CD8-positive, alpha-beta memory T cell (primary cell): Measurements from ENCODE around the gene NSG1. TPM values are rescaled to one million over a fixed set of nuclear protein-coding genes. Genes with fewer than 3 reads are reported as not detected.

Experiments
- CTCF ChIA-PET: fragments of 350-600 bp; sonication (Branson Sonifier 250); formaldehyde crosslinking; loops from one replicate; lab custom pipeline; 2021; ENCODE audit warnings: antibody characterized with exemption; lab: Charles Lee
- POLR2A ChIA-PET: fragments of 350-600 bp; sonication (Branson Sonifier 250); formaldehyde crosslinking; loops from one replicate; lab custom pipeline; 2021; ENCODE audit warnings: antibody characterized with exemption; lab: Charles Lee
- DNase-seq, 5 donors: peaks; one replicate each; pipeline versions ENCODE4 v3.0.0 to v3.0.0-alpha.2; 2020 to 2022; ENCODE audit warnings: mixed read lengths in 1 of 5
- H3K27ac ChIP-seq: one replicate; pipeline ENCODE4 v1.7.0; 2013; ENCODE audit warnings: low read depth, mild to moderate bottlenecking, low read length, moderate library complexity
- H3K27me3 ChIP-seq: 2 replicates; pipeline ENCODE4 v1.7.0; 2013; ENCODE audit warnings: low read length, mild to moderate bottlenecking; ENCODE audit not compliant: insufficient read depth, poor library complexity, severe bottlenecking
- H3K36me3 ChIP-seq: 2 replicates; pipeline ENCODE4 v1.7.0; 2013; ENCODE audit warnings: mild to moderate bottlenecking, low read length, moderate library complexity; ENCODE audit not compliant: insufficient read depth
- H3K4me1 ChIP-seq: 2 replicates; pipeline ENCODE4 v1.7.0; 2013; ENCODE audit warnings: mild to moderate bottlenecking, low read length, moderate library complexity; ENCODE audit not compliant: insufficient read depth
- H3K4me3 ChIP-seq: 2 replicates; pipeline ENCODE4 v1.7.0; 2013; ENCODE audit warnings: mild to moderate bottlenecking, low read length
- H3K9me3 ChIP-seq: 2 replicates; pipeline ENCODE4 v1.7.0; 2013; ENCODE audit warnings: mild to moderate bottlenecking, low read length
- H3K27ac Mint-ChIP-seq, 8 donors: one replicate each; pipeline ENCODE4 v1.8.0; 2020 to 2021; ENCODE audit warnings: mixed read lengths in 8 of 8, mild to moderate bottlenecking in 6 of 8, inconsistent platforms in 3 of 8, moderate library complexity in 3 of 8
- H3K27me3 Mint-ChIP-seq, 2 donors: one replicate each; pipeline ENCODE4 v1.8.0; 2020 to 2021; ENCODE audit warnings: mixed read lengths in 2 of 2, mild to moderate bottlenecking in 1 of 2, moderate library complexity in 1 of 2
- H3K36me3 Mint-ChIP-seq, 3 donors: one replicate each; pipeline ENCODE4 v1.8.0; 2020 to 2021; ENCODE audit warnings: mixed read lengths in 3 of 3, inconsistent platforms in 1 of 3, mild to moderate bottlenecking in 1 of 3
- H3K4me1 Mint-ChIP-seq, 3 donors: one replicate each; pipeline ENCODE4 v1.8.0; 2020 to 2021; ENCODE audit warnings: mixed read lengths in 3 of 3, inconsistent platforms in 1 of 3, mild to moderate bottlenecking in 1 of 3
- H3K4me3 Mint-ChIP-seq, 7 donors: one replicate each; pipeline ENCODE4 v1.8.0; 2020 to 2021; ENCODE audit warnings: mixed read lengths in 7 of 7, mild to moderate bottlenecking in 6 of 7, moderate library complexity in 4 of 7, inconsistent platforms in 2 of 7
- H3K9me3 Mint-ChIP-seq, 5 donors: one replicate each; pipeline ENCODE4 v1.8.0; 2020 to 2022; ENCODE audit warnings: mixed read lengths in 5 of 5, mild to moderate bottlenecking in 3 of 5, moderate library complexity in 2 of 5, inconsistent platforms in 1 of 5
- polyA plus RNA-seq: library from polyadenylated mRNA; unstranded; fragments of 300-500 nt; fragmentation: Illumina TruSeq; gene quantifications from one replicate; pipeline ENCODE4 v1.2.3, GENCODE V29; 2021
- total RNA-seq, 2 experiments: library from RNA; stranded (reverse); gene quantifications; one replicate each; pipeline ENCODE4 v1.2.3, GENCODE V29; 2021

The NSG1 gene
- total and polyA plus RNA-seq, 3 experiments from 2014 or later: 15.1 to 49.8 (median 16.3) TPM

GRCh38 chr4:4387531-4388310, 819 bp downstream of the NSG1 start:
- Histone ChIP-seq H3K4me3 (no peak overlapping the region), H3K4me1 (peaks cover 12% of the 10 kb centered on the region), H3K27ac (no peak overlapping the region), H3K9me3 (no peaks in the 10 kb centered on the region), H3K27me3 (no peaks in the 10 kb centered on the region), H3K36me3 (no peaks in the 10 kb centered on the region)
- Mint-ChIP-seq H3K36me3 (peaks cover 0 to 37% (median 8%) of the 10 kb centered on the region in 3 donors), H3K4me1 (peaks cover 14 to 32% (median 30%) of the 10 kb centered on the region in 3 donors), H3K27ac (peak overlapping the region in 7 of 8 donors; percentile 6 to 67 (median 32)), H3K4me3 (peak overlapping the region; percentile 73 to 81 (median 80)), H3K27me3 (peaks cover 5 to 13% of the 10 kb centered on the region in 2 donors), H3K9me3 (no peaks in the 10 kb centered on the region)
- CTCF ChIA-PET: interaction anchor here (0.6 to 1.9 kb wide), 5 partner anchors 39 to 129 kb away, joined by 3 to 6 read pairs (median 3); no protein-coding TSS in a partner anchor
- DNase-seq: peak in 3 of 5 donors; percentile 30 to 67 (median 61)
- POLR2A ChIA-PET: interaction anchor here (0.6 to 2.2 kb wide), 6 partner anchors 39 to 273 kb away, joined by 3 to 10 read pairs (median 6); partner anchors contain the start of genes LYAR, TMEM128 and ZBTB49

GRCh38 chr4:4388311-4388790, 1.4 kb downstream of the NSG1 start:
- Mint-ChIP-seq H3K4me1 (peaks cover 14 to 36% (median 30%) of the 10 kb centered on the region in 3 donors), H3K9me3 (no peaks in the 10 kb centered on the region), H3K27me3 (peaks cover 5 to 13% of the 10 kb centered on the region in 2 donors), H3K4me3 (peak overlapping the region; percentile 73 to 81 (median 80)), H3K36me3 (peaks cover 0 to 44% (median 10%) of the 10 kb centered on the region in 3 donors), H3K27ac (peak overlapping the region; percentile 6 to 67 (median 36))
- Histone ChIP-seq H3K27me3 (no peaks in the 10 kb centered on the region), H3K4me3 (no peak overlapping the region), H3K4me1 (peaks cover 12% of the 10 kb centered on the region), H3K36me3 (no peaks in the 10 kb centered on the region), H3K27ac (no peak overlapping the region), H3K9me3 (no peaks in the 10 kb centered on the region)
- DNase-seq: peak in 1 of 5 donors; percentile 6
- ChIA-PET POLR2A (interaction anchor here (2.2 kb wide), 1 partner anchor 140 kb away, joined by 7 read pairs; the partner anchor contains the start of gene TMEM128), CTCF (interaction anchor here (1.0 to 1.9 kb wide), 2 partner anchors 128 to 130 kb away, joined by 3 to 6 read pairs; no protein-coding TSS in a partner anchor)

DNA sequence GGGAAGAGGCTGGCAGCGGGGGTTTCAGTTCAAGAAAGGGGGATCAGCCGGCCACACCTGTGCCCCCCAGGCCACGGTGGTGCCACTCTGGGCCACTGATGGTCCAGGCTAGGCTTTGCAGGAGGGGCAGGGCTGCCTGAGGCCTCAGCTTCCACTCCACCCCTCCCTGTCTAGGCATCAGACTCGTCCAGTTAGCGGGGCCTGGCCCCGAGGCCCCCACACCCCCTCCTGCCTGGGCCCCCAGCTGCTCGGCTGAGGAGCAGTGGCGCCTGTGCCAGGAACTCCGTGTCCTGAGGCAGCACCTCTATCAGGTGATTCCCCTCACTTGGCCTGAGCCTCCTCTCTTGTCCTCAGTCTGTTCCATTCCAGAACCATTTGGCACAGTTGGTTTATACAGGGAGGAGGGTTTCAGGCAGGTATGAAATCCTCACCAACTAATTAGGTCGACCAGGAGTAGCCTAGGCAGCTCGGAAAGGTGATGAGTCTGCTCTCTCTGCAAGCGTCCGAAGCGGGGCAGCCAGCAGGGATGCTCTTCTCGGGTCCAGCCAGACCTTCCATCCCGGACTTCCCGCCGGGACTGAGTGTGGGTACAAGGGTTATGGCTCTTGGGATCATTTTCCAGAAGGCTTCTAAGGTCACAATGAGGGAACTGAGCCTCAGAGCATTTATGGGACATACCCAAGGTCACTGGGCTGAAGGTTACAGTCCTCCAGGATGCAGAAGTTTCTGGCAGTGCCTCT, 2.1 kb downstream of the NSG1 start:
- ChIA-PET POLR2A (no interaction called here), CTCF (no interaction called here)
- Mint-ChIP-seq H3K4me1 (peaks cover 15 to 42% (median 34%) of the 10 kb centered on the region in 3 donors), H3K36me3 (peaks cover 0 to 50% (median 15%) of the 10 kb centered on the region in 3 donors), H3K4me3 (peak overlapping the region in 6 of 7 donors; percentile 29 to 80 (median 44)), H3K9me3 (no peaks in the 10 kb centered on the region), H3K27ac (peak overlapping the region in 4 of 8 donors; percentile 31 to 76 (median 46)), H3K27me3 (peaks cover 8 to 13% of the 10 kb centered on the region in 2 donors)
- H3K36me3 ChIP-seq: no peaks in the 10 kb centered on the region
- peaks cover 12% of the 10 kb centered on the region for H3K4me1 ChIP-seq
- DNase-seq: no peak
- no peaks in the 10 kb centered on the region for H3K27me3 ChIP-seq
- no peaks in the 10 kb centered on the region for H3K9me3 ChIP-seq
- no peak overlapping the region for H3K4me3 ChIP-seq
- H3K27ac ChIP-seq: no peak overlapping the region

DNA sequence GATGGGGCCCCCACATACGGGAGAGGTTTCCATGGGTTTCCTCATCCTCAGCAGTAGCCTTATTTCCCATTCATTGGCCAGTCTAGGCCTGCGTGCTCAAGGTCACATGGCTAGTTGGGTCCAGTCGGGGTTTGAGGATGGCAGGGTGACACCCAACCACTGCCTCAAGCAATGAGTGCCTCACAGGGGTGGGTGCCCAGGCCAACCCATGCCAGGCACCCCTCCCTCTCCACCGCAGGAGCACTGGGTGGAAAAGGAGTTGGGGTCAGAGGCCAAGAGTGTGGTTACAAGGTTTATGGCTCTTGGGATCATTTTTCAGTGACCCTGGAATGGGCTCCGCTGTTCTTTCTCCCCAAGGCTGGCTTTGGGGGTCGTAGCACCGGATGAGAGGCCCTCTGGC, 3.1 kb downstream of the NSG1 start:
- Mint-ChIP-seq H3K36me3 (peaks cover 0 to 59% (median 15%) of the 10 kb centered on the region in 3 donors), H3K27me3 (peaks cover 6 to 10% of the 10 kb centered on the region in 2 donors), H3K4me1 (peaks cover 13 to 46% (median 31%) of the 10 kb centered on the region in 3 donors), H3K27ac (peak overlapping the region in 1 of 8 donors; percentile 52), H3K4me3 (peak overlapping the region in 2 of 7 donors; percentile 42 to 74), H3K9me3 (no peaks in the 10 kb centered on the region)
- Histone ChIP-seq H3K9me3 (no peaks in the 10 kb centered on the region), H3K36me3 (no peaks in the 10 kb centered on the region), H3K27me3 (no peaks in the 10 kb centered on the region), H3K4me1 (peaks cover 12% of the 10 kb centered on the region), H3K4me3 (no peak overlapping the region), H3K27ac (no peak overlapping the region)
- CTCF ChIA-PET: no interaction called here
- POLR2A ChIA-PET: no interaction called here
- no peak for DNase-seq

- peaks cover 0 to 64% (median 16%) of the 10 kb centered on the region in 3 donors for H3K36me3 Mint-ChIP-seq
- H3K4me1 ChIP-seq: peaks cover 10% of the 10 kb centered on the region
- CTCF ChIA-PET: no interaction called here
- H3K27me3 Mint-ChIP-seq: peaks cover 5 to 10% of the 10 kb centered on the region in 2 donors
- POLR2A ChIA-PET: interaction anchor here (0.6 kb wide), 1 partner anchor 1663 kb away, joined by 3 read pairs; no protein-coding TSS in a partner anchor
- H3K27me3 ChIP-seq: no peaks in the 10 kb centered on the region
- H3K36me3 ChIP-seq: no peaks in the 10 kb centered on the region
- H3K4me3 ChIP-seq: no peak overlapping the region
- DNase-seq: no peak
- no peaks in the 10 kb centered on the region for H3K9me3 ChIP-seq
- peak overlapping the region in 2 of 8 donors; percentile 11 to 95 for H3K27ac Mint-ChIP-seq
- no peaks in the 10 kb centered on the region for H3K9me3 Mint-ChIP-seq
- no peak overlapping the region for H3K27ac ChIP-seq
- peaks cover 14 to 43% (median 36%) of the 10 kb centered on the region in 3 donors for H3K4me1 Mint-ChIP-seq
- peak overlapping the region in 1 of 7 donors; percentile 74 for H3K4me3 Mint-ChIP-seq
These were observed 3.8 kb downstream of the NSG1 start for GRCh38 chr4:4390515-4391240.

DNA sequence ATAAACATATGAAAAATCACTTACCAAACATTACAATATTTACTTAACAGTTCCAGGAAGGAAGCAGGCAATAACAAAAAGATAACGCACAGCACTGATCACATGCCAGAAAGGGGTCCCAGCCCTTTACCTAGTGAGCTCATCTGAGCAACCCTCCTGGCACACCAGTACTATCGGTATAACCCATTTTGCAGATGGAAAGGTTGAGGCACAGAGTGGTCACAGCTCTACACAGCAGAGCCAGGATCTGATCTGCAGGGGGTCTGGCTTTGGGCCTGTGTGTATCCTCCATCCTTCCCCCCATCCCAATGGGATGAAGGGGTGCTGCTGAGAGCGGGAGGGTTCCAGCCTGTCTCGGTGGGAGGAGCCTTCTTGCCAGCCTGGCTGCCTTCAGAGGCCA, 5.0 kb downstream of the NSG1 start:
- H3K27ac ChIP-seq: no peak overlapping the region
- Mint-ChIP-seq H3K27ac (no peak overlapping the region), H3K9me3 (no peaks in the 10 kb centered on the region), H3K36me3 (peaks cover 3 to 72% (median 17%) of the 10 kb centered on the region in 3 donors), H3K27me3 (peaks cover 5 to 10% of the 10 kb centered on the region in 2 donors), H3K4me1 (peaks cover 13 to 39% (median 39%) of the 10 kb centered on the region in 3 donors), H3K4me3 (peak overlapping the region in 1 of 7 donors; percentile 68)
- CTCF ChIA-PET: no interaction called here
- no peaks in the 10 kb centered on the region for H3K27me3 ChIP-seq
- no peaks in the 10 kb centered on the region for H3K9me3 ChIP-seq
- H3K4me1 ChIP-seq: peaks cover 7% of the 10 kb centered on the region
- no peak overlapping the region for H3K4me3 ChIP-seq
- no peak for DNase-seq
- POLR2A ChIA-PET: no interaction called here
- H3K36me3 ChIP-seq: no peaks in the 10 kb centered on the region

- peaks cover 5 to 10% of the 10 kb centered on the region in 2 donors for H3K27me3 Mint-ChIP-seq
- H3K9me3 Mint-ChIP-seq: no peaks in the 10 kb centered on the region
- H3K36me3 ChIP-seq: no peaks in the 10 kb centered on the region
- ChIA-PET CTCF (no interaction called here), POLR2A (no interaction called here)
- peak overlapping the region in 1 of 7 donors; percentile 65 for H3K4me3 Mint-ChIP-seq
- H3K27ac Mint-ChIP-seq: no peak overlapping the region
- H3K4me1 Mint-ChIP-seq: peaks cover 13 to 39% (median 39%) of the 10 kb centered on the region in 3 donors
- H3K4me3 ChIP-seq: no peak overlapping the region
- DNase-seq: no peak
- no peaks in the 10 kb centered on the region for H3K27me3 ChIP-seq
- peaks cover 7 to 79% (median 18%) of the 10 kb centered on the region in 3 donors for H3K36me3 Mint-ChIP-seq
- no peak overlapping the region for H3K27ac ChIP-seq
- H3K4me1 ChIP-seq: peaks cover 7% of the 10 kb centered on the region
- H3K9me3 ChIP-seq: no peaks in the 10 kb centered on the region
These were observed 5.7 kb downstream of the NSG1 start for GRCh38 chr4:4392501-4393183.
